ENCODE results near the gene CORIN. TPM values are rescaled to one million over a fixed set of nuclear protein-coding genes. Genes with fewer than 3 reads are reported as not detected.

Gene CORIN
- total RNA-seq, 1 donor from 2014 or later: 92.0 TPM

DNA sequence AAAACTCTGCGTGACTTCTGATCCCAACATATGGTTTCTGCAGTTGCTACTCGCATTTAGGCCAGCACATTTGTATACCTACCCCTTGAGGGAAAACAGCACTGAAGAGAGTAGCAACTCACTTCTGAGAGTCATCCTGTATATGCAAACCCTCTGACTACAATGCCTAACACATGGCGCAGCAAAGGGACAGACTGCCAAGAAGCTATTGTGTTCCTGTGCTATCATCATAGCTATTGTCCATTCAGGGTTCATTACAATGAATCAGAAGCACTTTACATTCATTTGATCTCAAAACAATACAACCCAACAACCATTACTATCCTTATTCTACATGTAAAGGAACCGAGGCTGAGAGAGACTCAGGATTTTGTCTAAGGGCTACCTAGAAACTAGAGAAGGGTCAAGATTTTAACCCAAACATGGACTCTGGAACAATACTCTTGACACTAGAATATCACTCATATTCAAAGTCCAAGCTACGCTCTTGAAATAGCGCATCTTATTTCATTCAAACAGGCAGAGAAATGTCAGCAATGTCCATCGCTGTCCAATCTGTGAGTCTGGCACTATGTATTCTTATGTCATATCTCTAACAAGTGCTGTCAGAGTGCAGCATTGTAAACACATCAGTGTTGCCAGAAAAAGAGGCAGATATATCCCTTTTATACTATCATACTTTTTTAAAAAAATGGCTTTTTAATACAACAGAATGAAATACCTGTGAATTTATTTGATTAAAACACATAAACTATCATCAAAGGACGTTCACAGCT, 173.6 kb downstream of the CORIN start:
- TF ChIP-seq, protein P1, sequence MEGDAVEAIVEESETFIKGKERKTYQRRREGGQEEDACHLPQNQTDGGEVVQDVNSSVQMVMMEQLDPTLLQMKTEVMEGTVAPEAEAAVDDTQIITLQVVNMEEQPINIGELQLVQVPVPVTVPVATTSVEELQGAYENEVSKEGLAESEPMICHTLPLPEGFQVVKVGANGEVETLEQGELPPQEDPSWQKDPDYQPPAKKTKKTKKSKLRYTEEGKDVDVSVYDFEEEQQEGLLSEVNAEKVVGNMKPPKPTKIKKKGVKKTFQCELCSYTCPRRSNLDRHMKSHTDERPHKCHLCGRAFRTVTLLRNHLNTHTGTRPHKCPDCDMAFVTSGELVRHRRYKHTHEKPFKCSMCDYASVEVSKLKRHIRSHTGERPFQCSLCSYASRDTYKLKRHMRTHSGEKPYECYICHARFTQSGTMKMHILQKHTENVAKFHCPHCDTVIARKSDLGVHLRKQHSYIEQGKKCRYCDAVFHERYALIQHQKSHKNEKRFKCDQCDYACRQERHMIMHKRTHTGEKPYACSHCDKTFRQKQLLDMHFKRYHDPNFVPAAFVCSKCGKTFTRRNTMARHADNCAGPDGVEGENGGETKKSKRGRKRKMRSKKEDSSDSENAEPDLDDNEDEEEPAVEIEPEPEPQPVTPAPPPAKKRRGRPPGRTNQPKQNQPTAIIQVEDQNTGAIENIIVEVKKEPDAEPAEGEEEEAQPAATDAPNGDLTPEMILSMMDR (IDR thresholded peaks at IDR 0.05; ENCODE audit: borderline replicate concordance): no peak
- intact Hi-C loops (cut with micrococcal nuclease): no loop called here
- Histone ChIP-seq H3K4me1 (peaks cover 10% of the 10 kb centered on the region), H3K27ac (replicated peaks) (no peak overlapping the region), H3K9me3 (replicated peaks) (no peaks in the 10 kb centered on the region), H3K27me3 (ENCODE audit: low read depth) (no peaks in the 10 kb centered on the region), H3K4me3 (no peak overlapping the region), H3K36me3 (peaks cover 14% of the 10 kb centered on the region)
- DNase-seq: no peak

DNA sequence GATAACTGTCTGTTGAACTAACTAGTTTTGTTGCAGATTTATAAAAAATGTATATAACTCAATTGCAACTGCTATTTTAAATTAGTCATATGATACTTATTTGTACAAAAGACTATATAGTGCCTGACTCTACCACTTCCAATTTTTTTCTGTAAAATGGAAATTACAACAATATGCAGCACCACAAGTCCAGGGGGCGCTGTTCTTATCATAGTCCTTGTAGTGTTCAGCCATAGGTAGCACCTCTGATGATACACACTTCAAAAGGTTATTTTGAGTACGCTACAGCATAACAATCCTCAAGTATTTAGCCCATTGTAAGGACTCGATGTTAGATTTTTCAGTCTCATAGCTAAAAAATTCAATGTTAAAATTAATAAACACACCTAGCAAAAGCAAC, 174.9 kb downstream of the CORIN start:
- H3K9me3 ChIP-seq (replicated peaks): no peaks in the 10 kb centered on the region
- H3K27ac ChIP-seq (replicated peaks): no peak overlapping the region
- H3K36me3 ChIP-seq: peaks cover 14% of the 10 kb centered on the region
- no peak for DNase-seq
- peaks cover 10% of the 10 kb centered on the region for H3K4me1 ChIP-seq
- H3K4me3 ChIP-seq: no peak overlapping the region
- TF ChIP-seq, protein P1 (IDR thresholded peaks at IDR 0.05; ENCODE audit: borderline replicate concordance): peak; percentile 26
- H3K27me3 ChIP-seq (ENCODE audit: low read depth): no peaks in the 10 kb centered on the region
- intact Hi-C loops (cut with micrococcal nuclease): no loop called here

DNA sequence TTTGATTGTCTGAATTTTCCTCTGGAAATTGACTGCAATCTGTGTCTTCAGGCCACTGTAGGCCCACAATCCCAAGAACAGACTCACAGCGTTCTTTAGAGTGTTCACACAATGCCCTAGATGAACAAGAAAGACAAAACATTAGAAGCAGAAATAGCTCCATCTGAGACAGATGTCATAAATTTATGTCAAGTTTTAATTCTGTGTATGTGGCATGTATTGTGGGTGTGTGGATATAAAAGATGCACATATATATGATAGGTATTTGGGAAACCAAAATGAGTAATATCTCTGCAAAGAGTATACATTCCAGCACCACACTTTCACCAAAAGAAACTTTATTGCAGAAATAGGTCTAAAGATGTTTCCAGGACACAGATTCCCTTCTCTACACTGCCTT, 176.1 kb downstream of the CORIN start:
- Histone ChIP-seq H3K36me3 (peaks cover 14% of the 10 kb centered on the region), H3K27me3 (ENCODE audit: low read depth) (no peaks in the 10 kb centered on the region), H3K4me3 (no peak overlapping the region), H3K9me3 (replicated peaks) (no peaks in the 10 kb centered on the region), H3K4me1 (peaks cover 10% of the 10 kb centered on the region), H3K27ac (replicated peaks) (no peak overlapping the region)
- intact Hi-C loops (cut with micrococcal nuclease): no loop called here
- TF ChIP-seq, protein P1 (IDR thresholded peaks at IDR 0.05; ENCODE audit: borderline replicate concordance): no peak
- DNase-seq: no peak

DNA sequence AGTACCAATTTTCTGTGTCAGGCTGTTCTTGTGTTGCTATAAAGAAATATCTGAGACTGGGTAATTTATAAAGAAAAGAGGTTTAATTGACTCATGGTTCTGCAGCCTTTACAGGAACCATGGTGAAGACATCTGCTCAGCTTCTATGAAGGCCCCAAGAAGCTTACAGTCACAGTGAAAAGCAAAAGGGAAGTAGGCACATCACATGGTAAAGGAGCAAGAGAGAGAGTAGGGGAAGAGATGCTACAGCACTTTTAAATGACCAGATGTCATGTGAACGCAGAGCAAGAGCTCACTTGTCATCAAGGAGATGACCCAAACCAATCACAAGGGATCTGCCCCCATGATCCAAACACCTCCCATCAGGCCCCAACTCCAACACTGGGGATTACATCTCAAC, 178.5 kb downstream of the CORIN start:
- Histone ChIP-seq H3K4me1 (peaks cover 4% of the 10 kb centered on the region), H3K36me3 (peaks cover 14% of the 10 kb centered on the region), H3K4me3 (no peak overlapping the region), H3K27ac (replicated peaks) (no peak overlapping the region), H3K27me3 (ENCODE audit: low read depth) (no peaks in the 10 kb centered on the region), H3K9me3 (replicated peaks) (no peaks in the 10 kb centered on the region)
- DNase-seq: no peak
- TF ChIP-seq, protein P1 (IDR thresholded peaks at IDR 0.05; ENCODE audit: borderline replicate concordance): no peak
- intact Hi-C loops (cut with micrococcal nuclease): no loop called here

DNA sequence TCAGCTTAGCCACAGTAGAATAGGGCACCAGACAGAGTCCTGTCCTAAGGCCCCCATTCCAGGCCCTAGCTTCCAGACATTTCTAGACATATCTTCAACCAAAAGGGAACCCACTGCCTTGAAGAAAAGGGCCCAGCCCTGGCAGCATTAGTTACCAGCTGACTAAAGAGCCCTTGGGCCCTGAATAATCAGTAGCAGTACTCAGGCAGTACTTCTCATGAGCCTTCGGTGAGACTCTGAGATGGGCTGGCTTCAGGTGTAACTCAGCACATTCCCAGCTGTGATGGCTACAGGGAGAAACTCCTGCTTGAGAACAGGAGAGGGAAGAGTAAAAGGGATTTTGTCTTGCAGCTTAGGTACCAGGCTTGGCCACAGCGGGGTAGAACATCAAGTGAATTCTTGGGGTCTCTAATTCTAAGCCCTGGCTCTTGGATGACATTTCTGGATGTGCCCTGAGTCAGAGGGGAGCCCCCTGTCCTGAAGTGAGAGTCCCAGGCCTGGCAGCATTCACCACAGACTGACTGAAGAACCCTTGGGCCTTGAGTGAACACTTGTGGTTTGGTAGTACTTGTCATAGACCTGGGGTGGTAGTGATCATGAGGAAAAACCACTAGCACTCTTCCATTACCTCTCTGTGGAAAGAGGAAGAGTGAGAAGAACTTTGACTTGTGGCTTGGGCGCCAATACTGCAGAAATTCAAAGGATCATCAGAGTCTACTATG, 182.7 kb downstream of the CORIN start:
- Histone ChIP-seq H3K9me3 (replicated peaks) (no peaks in the 10 kb centered on the region), H3K4me3 (no peak overlapping the region), H3K27ac (replicated peaks) (no peak overlapping the region), H3K27me3 (ENCODE audit: low read depth) (no peaks in the 10 kb centered on the region), H3K4me1 (no peaks in the 10 kb centered on the region), H3K36me3 (peaks cover 8% of the 10 kb centered on the region)
- intact Hi-C loops (cut with micrococcal nuclease): no loop called here
- TF ChIP-seq, protein P1 (IDR thresholded peaks at IDR 0.05; ENCODE audit: borderline replicate concordance): no peak
- DNase-seq: no peak
